HG03139 (cell line): ENCODE results near the gene SIGLEC5.
A peak's percentile ranks its signal among the peaks of the same experiment; 100 is the strongest.

Source experiments
- ATAC-seq: cut with Tn5 transposase; IDR thresholded peaks from one replicate; pipeline ENCODE4 v1.9.1; 2021; ENCODE audit not compliant: unreplicated experiment

The SIGLEC5 gene

GRCh38 chr19:51628153-51628939 is 1.9 kb downstream of the SIGLEC5 start:
- no peak for ATAC-seq

DNA sequence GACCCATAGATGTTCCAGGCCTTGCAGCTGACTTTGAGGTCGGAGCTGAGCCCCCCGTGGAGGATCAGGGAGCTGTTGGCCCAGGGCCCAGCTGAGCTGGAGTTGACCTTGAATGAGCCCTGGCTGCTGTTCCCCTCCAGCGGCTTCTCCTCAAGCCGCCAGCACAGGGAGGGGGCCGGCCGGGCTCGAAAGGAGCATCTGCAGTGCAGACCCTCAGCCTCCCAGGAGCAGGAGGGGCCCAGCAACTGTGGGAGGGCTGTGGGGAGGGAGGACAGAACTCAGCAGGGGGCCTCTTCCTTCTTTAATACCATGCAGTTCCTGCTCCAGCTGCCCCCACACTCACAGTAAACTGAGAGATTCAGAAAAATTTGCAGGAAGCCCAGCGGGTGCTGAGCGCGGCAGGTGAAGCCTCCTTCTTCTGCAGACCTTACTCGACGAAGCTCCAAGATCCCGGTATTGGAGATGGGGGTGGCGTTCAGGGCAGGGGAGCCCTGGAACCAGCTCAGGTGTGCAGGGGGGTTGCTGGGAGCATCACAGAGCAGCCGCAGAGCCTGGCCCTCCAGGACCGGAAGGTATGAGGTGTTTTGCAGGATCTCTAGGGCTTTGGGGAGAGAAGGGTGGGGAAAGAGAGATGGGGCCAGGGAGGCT is 2.6 kb downstream of the SIGLEC5 start:
- ATAC-seq, result no peak

- no peak for ATAC-seq
Measured at GRCh38 chr19:51626675-51627074, 3.5 kb downstream of the SIGLEC5 start.

DNA sequence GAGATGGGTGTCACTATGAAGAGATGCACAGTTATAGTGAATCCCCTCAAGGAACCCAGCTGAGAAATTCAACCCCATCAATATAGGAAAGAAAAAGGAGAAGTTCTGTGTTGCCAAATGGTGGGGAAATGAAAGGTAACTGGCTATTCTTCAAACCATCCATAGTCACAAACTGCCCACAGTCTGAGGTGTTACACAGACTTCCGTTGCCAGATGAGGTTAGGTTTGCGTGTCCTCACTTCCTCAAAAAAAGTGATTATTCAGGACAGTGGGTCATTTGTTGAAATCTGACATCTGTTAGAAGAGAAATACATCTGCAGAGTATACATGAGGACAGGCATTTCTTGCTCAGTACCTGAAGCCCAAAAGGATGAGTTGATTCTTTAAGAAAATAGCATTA is 9.0 kb downstream of the SIGLEC5 start:
- peak; percentile 71 for ATAC-seq

- ATAC-seq, result no peak
Measured at GRCh38 chr19:51615991-51616390, 14.2 kb downstream of the SIGLEC5 start.

- no peak for ATAC-seq
Measured at GRCh38 chr19:51614789-51615188, 15.4 kb downstream of the SIGLEC5 start.

DNA sequence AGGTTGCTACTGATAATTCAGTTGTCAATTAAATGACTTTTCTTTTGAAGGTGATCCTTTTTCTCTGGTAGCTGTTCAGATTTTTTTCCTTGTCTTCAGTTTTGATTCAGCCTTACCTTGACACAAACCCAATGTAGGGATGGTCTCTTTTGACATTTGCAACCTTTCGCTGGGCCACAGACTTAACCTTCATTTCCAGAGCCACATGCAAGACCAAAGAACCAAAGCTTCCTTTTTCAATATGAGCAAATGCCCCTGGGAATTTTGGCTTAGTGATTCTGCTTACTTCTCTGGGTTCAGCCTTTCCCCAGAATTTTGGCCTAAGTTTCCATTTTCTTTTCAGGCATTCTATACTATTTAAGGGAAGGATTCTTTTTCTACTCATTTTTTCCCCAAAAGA is 19.6 kb downstream of the SIGLEC5 start:
- no peak for ATAC-seq

GRCh38 chr19:51607920-51608562 is 22.2 kb downstream of the SIGLEC5 start:
- ATAC-seq, result no peak

DNA sequence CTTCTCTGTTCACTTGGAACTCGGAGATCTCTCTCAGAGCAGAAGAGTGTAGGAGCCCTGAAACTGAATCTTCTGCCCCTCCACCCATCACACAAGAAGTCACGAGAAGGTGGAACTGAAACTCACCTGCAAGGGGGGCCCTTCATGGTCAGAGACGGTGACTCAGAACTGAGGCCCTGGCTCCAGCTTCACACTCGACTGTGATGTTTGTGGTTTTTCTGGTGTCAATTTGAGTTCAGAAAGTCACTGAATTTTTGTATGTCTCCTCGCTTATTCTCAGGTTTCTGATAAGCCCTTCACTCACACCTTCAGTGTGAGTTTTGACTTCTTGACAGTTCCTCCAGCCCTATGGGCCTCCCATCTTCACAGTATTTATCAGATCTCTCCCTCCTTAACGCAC is 23.1 kb downstream of the SIGLEC5 start:
- peak; percentile 93 for ATAC-seq

- ATAC-seq, result no peak
Measured at GRCh38 chr19:51602189-51602854, 27.9 kb downstream of the SIGLEC5 start.

GRCh38 chr19:51600940-51601580 is 29.1 kb downstream of the SIGLEC5 start:
- ATAC-seq, result no peak

- ATAC-seq, result no peak
Measured at GRCh38 chr19:51599084-51599483, 31.1 kb downstream of the SIGLEC5 start.

- ATAC-seq, result no peak
Measured at GRCh38 chr19:51598159-51598915, 31.9 kb downstream of the SIGLEC5 start.

DNA sequence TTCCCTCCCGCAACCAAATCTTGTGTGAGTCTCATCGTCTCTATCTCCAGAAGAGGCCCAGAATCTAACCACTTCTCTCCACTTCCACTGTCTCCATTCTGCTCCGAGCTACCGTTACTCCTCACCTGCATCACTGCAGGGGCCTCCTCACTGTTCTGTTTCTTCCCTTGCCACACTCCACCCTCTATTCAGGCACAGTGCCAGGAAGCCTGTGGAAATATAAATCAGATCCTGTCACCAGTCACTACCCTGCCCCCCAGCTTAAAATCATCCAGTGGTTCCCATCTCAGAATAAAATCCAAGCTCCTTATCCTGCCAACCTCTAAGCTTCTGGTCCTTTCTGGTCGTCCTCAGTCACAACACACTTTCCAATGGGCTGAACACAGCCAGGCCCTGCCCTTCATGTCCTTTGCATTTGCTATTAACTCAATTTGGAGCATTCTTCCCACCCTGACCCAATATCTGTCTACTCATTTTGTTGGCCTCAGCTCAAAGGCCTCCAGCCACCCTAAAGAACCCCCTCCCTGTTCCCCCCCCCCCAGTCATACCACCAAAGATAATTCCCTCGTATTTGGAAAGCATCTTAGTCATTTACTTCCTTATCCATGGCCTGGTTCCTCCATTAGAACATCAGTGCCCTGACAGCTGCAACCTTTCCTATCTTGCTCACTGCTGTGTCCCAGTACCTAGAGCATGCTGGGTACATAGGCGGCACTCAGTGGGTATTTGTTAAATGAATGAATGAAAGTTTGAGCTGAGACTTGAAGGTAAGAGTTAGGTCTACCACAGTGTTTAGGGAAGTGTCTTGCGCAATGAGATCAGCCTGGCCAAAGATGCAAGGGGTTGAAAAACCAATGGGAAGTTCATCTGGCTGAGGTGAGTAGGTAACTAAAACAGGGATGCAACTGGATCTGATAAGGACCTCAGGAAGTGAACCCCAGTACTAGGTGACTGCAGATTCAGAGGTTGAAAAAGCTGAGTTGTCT is 34.7 kb downstream of the SIGLEC5 start:
- ATAC-seq, result no peak

DNA sequence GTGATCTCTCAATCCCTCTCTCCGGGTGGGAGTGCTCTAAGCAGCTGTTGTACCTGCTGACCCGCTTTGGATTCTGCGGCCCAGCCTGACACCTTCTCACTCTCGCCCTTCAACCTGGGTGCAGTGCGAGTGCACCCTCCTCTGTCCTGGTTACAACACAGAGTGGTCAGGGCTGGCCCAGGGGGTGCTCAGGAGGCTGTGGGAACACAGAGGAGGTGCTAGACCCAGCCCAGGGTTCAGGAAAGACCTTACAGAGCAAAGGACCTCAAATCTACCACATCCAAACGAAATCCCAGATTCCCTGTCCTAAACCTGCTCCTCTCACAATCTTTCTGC is 35.5 kb downstream of the SIGLEC5 start:
- ATAC-seq, result peak; percentile 6

- peak; percentile 96 for ATAC-seq
Measured at GRCh38 chr19:51593969-51594773, 36.0 kb downstream of the SIGLEC5 start.

DNA sequence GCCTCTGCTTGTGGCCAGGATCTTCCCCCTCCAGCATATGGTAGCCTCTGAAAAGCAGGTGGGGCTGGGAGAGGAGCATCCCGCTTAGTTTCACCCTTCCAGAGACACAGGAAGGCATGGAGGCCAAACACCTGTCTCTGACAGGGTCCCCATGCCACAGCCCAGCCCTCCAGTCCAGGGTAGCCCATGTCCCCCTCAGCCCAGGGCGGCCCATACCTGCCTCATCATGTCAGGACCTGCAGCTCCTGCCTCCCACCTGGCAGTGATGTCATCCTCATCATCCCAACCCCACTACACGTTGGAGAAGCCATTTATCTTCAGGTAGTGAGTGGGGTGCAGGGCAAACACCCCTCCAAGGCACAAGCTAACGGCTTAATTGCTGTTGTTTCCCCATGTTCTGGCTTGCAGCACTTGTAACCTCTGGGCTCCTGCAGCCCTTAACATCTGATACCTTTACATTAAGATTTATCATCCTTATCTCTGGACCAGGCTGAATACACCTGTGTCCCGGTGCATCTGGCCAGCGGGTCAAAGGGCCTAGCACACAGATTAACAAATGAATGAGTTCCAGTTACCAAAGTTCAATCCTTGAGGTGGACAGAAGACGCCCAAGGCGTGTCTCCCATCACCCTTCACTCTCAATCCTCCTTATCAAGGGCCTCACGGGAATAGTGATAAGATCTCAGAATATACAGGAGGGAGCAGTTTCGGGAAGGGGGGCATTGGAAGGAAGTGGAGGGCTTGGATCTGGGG is 36.9 kb downstream of the SIGLEC5 start:
- ATAC-seq, result no peak

- no peak for ATAC-seq
Measured at GRCh38 chr19:51592521-51592920, 37.7 kb downstream of the SIGLEC5 start.
